Right hindlimb (tissue), 1 donor: Measurements from ENCODE around the gene MRPS5.
"Not testable (repeated sequence)": the region's sequence is repeated elsewhere in the genome, so short reads cannot be mapped to it uniquely, and the experiment has no call there.

Experiments
- DNase-seq: peaks from one replicate; pipeline ENCODE4 v3.0.0-alpha.2; 2018

Gene MRPS5

DNA sequence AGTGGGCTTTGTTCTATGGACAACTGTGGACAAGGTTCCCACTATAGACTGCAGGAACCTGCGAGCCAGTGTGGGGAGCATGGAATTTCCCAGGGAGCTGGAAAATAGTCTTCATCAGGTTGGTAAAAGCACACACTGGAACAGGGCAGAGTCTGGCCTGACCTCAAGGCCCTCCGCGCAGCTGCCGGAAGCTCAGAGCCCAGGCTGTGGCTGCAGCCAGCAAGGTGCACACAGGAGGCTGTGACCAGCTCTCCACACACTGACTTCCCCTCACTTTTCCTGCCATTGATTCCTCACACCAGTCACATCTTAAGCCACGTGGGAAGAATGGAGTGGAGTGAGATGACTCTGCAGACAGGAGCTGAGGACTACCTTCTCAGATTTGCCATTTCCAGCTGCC lies 77.0 kb downstream of the MRPS5 start:
- DNase-seq: no peak

DNA sequence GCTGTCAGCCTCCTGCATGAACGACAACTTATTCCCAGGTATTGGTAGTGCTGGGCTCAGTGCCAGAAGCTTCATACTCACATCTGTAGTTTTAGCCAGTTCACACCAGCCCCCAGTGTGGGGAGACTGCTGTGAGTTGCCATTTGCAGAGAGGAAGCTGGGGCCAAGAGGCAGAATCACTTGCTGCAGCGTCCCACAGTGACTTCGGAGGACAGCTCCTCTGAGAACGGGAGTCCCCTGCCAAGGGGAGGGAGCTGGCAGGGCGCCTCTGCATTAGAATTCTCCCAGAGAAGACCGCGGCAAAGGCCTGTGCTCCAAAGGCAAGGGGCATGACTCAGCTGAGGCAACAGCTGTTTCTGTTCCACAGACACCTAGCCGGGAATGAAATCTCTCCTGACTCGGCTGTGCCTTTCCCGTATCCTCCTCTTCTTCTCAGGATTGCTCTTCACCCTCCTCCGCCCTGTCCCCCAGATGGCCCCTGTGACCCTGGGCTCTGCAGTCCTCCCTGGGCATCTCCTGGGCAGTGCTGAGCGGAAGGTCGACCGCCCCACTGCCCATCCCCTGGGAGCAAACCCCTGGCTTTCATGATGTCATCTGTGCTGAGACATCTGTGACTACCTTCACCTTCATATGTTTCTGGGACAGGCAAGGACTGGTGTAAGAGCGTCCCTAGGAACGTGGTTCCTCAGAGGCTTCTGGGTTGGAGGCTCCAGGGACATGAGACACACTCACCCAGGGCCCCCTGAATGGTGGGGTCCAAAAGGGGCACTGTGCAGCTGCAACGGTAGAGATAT lies 78.1 kb downstream of the MRPS5 start:
- peak; percentile 80 for DNase-seq

DNA sequence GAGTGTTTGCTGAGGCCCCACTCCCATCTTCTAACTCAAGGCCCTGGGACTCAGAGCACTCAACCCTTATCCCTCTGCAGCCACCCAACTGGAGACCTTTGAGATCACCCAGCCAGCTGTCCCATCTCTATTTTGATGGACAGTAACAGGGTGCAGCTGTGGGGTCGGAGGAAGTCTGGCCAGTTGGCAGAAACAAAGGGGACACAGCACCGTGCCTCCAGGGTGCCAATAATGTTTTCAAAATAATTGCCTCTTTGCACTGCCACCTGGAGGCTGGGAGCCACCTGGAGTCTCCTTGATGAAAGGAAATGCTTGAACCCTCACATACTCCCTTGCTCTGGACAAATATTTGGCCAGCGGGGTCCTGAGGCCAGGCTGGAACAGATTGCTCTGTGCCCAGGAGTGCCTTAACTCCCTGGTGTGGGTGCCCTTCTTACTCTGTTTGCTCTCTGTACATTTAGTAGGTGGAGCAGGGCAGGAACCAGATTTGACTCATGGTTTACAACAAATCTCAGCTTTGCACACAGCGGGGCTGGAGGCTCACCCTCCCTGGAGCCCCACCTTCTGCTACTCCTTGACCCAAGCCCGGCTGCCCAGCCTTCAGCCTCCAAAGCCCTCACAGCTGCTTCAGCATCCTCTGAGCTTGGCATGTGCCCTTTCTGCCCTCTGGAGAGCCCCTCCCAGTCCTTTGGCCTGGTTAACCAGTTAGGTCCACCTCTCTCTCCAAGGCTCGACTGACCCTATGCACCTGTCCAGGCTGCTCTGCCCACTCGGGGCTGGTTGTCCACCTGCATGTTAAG lies 78.9 kb downstream of the MRPS5 start:
- DNase-seq: no peak

DNA sequence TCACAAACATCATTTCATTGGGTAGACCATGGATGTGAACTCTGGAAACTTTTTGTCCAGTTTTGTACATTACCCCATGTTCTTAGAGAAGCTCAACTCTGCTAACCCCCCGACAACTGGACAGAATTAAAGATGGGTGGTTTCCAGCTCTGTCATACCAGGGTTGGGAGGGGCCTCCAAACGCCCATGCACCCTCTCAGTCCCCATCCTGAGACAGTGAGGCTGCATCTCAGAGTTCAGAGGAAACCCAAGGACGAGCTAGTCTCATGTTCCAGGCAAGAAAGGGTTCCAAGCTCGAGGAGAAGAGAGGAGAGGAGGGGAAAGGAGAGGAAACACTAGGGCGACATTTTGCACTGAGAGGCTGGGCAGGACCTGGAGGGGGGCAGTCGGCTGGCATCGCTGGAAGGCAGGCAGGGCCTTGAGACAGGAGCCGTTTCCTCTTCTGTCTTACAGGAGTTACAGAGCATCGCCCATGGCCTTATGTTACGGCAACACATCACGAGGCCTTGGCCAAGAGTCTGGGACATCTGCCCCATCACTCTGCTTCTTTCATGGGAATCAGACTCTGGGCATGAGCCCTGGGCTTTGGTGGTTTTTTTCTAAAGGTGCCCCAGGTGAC lies 79.7 kb downstream of the MRPS5 start:
- DNase-seq: no peak

DNA sequence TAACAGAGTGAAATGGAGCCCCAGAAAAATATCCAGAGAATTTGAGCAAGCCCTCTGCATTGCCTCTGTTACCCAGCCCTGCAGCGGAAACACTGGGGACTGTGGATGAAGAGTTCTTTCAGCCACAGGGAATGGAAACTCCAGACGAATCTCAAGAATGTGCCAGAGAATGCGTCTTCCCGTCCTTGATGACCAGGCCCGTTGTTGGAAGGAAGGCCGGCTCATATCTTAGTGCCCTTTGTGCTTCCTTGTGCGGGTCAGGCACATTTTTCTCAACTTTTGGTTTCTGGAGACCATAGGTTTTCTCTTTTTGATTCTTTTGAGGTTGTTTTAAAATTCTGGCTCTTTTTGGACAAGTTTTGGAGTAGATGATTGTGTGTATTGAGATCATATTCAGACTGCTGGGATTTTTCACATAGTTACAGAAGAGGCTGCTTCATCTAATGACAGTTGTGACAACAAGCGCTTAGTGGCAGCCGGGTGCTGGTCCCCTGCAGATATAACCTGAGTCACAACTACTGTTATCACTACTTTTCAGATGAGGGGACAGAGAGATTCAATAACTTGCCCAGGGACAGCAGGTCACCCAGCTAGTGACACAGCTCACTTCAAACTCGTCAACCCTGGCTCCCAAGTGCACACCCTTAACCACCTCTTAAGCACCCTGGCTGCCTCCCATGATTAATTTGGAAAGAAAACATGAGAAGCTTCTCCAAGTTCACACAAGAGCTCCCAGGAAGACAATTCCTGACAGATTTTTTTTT lies 80.4 kb downstream of the MRPS5 start:
- no peak for DNase-seq

DNA sequence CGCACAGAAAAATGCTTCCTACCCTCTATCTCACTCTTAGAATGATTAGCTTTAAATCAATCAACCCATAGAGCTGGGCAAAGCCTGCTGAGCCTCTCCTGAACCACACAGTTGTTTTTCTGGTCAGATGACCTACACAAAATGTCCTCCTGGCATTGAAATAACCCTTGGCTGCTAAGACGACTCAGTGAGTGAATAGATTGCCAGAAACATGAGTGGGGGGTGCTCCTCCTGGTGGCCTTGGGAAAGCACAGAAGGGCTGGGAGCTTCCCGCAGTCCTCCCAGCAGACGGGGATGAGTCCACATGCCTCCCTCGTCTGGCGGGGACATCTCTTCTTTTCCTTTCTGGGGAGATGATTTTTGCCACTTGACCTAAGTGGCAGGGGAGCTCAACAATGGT lies 81.2 kb downstream of the MRPS5 start:
- DNase-seq: no peak

DNA sequence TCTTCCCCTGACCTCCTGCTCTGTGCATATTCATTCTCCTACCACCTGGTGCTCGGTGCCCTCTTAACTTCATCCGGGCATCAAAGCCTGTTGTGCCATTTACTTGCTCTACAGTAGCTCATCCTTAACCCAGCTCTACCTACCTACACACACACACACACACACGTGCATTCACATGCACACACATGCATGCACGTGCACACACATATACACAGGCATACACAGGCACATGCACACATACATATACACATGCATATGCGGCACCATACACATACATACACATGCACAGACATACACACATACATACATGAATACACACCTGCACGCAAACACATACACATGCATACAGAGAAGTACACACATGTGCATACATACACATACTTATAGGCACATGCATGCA lies 81.6 kb downstream of the MRPS5 start:
- no peak for DNase-seq

DNA sequence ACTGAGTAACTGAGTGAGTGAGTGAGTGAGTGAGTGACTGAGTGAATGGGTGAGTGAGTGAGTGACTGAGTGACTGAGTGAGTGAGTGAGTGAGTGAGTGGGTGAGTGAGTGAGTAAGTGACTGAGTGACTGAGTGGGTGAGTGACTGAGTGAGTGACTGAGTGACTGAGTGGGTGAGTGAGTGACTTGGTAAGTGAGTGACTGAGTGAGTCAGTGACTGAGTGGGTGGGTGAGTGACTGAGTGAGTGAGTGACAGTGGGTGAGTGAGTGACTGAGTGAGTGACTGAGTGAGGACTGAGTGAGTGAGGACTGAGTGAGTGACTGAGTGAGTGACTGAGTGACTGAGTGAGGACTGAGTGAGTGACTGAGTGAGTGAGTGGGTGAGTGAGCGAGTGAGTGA lies 82.2 kb downstream of the MRPS5 start:
- DNase-seq: no peak

DNA sequence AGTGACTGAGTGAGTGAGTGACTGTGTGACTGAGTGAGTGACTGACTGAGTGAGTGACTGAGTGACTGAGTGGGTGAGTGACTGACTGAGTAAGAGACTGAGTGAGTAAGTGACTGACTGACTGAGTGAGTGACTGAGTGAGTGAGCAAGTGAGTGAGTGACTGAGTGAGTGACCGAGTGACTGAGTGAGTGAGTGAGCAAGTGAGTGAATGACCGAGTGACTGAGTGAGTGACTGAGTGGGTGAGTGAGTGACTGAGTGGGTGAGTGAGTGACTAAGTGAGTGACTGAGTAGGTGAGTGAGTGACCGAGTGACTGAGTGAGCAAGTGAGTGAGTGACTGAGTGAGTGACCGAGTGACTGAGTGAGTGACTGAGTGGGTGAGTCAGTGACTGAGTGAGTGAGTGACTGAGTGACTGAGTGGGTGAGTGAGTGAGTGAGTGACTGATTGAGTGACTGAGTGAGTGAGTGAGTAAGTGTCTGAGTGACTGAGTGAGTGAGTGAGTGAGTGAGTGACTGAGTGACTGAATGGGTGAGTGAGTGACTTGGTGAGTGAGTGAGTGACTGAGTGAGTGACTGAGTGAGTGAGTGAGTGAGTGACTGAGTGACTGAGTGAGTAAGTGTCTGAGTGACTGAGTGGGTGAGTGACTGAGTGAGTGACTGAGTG lies 82.8 kb downstream of the MRPS5 start:
- DNase-seq: no peak

DNA sequence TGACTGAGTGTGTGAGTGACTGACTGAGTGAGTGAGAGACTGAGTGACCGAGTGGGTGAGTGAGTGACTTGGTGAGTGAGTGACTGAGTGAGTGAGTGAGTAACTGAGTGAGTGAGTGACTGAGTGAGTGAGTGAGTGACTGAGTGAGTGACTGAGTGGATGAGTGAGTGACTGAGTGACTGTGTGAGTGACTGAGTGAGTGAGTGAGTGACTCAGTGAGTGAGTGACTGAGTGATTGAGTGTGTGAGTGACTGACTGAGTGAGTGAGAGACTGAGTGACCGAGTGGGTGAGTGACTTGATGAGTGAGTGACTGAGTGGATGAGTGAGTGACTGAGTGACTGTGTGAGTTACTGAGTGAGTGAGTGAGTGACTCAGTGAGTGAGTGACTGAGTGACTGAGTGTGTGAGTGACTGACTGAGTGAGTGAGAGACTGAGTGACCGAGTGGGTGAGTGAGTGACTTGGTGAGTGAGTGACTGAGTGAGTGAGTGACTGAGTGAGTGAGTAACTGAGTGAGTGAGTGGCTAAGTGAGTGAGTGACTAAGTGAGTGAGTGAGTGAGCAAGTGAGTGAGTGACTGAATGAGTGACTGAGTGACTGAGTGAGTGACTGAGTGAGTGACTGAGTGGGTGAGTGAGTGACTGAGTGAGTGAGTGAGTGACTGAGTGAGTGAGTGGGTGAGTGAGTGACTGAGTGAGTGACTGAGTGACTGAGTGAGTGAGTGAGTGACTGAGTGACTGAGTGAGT lies 83.6 kb downstream of the MRPS5 start:
- DNase-seq: not testable (repeated sequence)

DNA sequence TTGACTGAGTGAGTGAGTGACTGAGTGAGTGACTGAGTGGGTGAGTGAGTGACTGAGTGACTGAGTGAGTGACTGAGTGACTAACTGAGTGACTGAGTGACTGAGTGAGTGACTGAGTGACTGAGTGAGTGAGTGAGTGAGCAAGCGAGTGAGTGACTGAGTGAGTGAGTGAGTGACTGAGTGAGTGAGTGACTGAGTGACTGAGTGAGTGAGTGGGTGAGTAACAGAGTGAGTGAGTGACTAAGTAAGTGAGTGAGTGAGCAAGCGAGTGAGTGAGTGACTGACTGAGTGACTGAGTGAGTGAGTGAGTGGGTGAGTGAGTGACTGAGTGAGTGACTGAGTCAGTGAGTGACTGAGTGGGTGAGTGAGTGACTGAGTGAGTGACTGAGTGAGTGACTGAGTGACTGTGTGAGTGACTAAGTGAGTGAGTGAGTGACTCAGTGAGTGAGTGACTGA lies 84.2 kb downstream of the MRPS5 start:
- no peak for DNase-seq

DNA sequence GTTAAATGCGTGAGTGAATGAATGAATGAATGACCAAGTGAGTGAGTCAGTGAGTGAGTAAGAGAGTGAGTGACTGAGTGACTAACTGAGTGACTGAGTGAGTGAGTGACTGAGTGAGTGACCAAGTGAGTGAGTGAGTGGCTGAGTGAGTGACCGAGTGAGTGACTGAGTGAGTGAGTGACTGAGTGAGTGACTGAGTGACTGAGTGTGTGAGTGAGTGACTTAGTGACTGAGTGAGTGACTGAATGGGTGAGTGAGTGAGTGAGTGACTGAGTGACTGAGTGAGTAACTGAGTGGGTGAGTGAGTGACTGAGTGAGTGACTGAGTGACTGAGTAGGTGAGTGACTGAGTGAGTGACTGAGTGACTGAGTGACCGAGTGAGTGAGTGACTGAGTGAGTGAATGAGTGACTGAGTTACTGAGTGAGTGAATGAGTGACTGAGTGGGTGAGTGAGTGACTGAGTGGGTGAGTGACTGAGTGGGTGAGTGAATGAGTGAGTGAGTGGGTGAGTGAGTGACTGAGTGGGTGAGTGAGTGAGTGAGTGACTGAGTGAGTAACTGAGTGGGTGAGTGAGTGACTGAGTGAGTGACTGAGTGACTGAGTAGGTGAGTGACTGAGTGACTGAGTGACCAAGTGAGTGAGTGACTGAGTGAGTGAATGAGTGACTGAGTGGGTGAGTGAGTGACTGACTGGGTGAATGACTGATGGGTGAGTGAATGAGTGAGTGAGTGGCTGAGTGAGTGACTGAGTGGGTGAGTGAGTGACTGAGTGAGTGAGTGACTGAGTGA lies 84.8 kb downstream of the MRPS5 start:
- no peak for DNase-seq
